Measurements from ENCODE around the gene KIF16B. TPM values are rescaled to one million over a fixed set of nuclear protein-coding genes. Genes with fewer than 3 reads are reported as not detected.
A peak's percentile ranks its signal among the peaks of the same experiment; 100 is the strongest.

Gene KIF16B
- total and polyA plus RNA-seq, 4 donors, result 5.9 to 20.3 (median 9.6) TPM

DNA sequence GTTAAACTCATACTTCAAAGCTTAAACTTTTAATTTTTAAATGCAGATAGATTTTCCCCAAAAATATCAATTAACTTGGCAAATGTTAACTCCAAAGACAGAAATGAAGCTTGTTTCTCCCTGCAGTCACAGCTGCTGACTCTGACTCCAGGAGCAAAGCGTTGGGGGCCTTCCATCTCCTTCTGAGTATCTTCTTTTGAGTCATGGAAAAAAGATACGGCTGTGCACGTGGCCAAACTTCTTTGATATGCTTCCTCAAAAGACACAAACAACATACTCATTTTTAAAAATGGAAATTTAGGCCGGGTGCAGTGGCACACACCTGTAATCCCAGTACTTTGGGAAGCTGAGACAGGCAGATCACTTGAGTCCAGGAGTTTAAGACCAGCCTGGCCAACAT is 28.3 kb downstream of the KIF16B start:
- H3K9me3 ChIP-seq (ENCODE audit: control insufficient read depth in 4 of 4, insufficient read depth in 3 of 4, low read length in 3 of 4), result no peaks in the 10 kb centered on the region
- no peak overlapping the region for H3K4me3 ChIP-seq
- no peaks in the 10 kb centered on the region for H3K27me3 ChIP-seq (ENCODE audit: control insufficient read depth in 3 of 3, insufficient read depth in 3 of 3, low read length in 2 of 3)
- ATAC-seq (ENCODE audit: insufficient read depth, low FRiP score), result no peak
- H3K4me1 ChIP-seq (ENCODE audit: control insufficient read depth in 5 of 5, insufficient read depth in 5 of 5, low read length in 5 of 5), result peaks cover 0 to 9% (median 0%) of the 10 kb centered on the region in 5 donors
- no peak overlapping the region for H3K27ac ChIP-seq (ENCODE audit: low read depth in 1 of 2, low read length in 1 of 2)
- WGBS, 2 donors, result 92 to 94% methylated on average over 4 of the region's 4 CpGs
- no peak for DNase-seq
- H3K9ac ChIP-seq (ENCODE audit: insufficient read depth in 1 of 2, low read length in 2 of 2), result no peak overlapping the region
- TF ChIP-seq, protein P1, sequence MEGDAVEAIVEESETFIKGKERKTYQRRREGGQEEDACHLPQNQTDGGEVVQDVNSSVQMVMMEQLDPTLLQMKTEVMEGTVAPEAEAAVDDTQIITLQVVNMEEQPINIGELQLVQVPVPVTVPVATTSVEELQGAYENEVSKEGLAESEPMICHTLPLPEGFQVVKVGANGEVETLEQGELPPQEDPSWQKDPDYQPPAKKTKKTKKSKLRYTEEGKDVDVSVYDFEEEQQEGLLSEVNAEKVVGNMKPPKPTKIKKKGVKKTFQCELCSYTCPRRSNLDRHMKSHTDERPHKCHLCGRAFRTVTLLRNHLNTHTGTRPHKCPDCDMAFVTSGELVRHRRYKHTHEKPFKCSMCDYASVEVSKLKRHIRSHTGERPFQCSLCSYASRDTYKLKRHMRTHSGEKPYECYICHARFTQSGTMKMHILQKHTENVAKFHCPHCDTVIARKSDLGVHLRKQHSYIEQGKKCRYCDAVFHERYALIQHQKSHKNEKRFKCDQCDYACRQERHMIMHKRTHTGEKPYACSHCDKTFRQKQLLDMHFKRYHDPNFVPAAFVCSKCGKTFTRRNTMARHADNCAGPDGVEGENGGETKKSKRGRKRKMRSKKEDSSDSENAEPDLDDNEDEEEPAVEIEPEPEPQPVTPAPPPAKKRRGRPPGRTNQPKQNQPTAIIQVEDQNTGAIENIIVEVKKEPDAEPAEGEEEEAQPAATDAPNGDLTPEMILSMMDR (IDR thresholded peaks at IDR 0.05; ENCODE audit: control extremely low read depth, extremely low read depth), result no peak
- H3K36me3 ChIP-seq (ENCODE audit: control insufficient read depth in 4 of 4, insufficient read depth in 4 of 4, low read length in 4 of 4), result no peaks in the 10 kb centered on the region

DNA sequence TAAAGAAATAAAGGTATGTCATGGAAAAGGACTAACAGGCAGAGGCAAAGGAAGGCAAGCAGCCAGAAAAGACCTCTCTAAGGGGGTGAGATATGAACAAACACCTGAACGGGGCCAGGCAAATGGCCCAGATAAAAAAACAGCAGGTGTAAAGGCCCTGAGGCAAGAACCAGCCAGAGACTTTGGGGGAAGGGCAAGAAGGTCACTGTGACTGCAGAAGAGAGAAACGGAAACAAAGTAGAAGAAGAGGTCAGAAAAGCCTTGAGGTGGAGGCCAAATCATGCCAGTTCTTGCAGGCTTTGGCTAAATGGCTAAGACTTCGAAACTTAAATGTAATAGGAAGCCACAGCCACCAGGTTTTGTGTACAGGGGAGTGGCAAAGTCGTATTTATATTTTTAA is 30.8 kb downstream of the KIF16B start:
- H3K9me3 ChIP-seq (ENCODE audit: control insufficient read depth in 4 of 4, insufficient read depth in 3 of 4, low read length in 3 of 4), result no peaks in the 10 kb centered on the region
- no peak overlapping the region for H3K4me3 ChIP-seq
- no peak overlapping the region for H3K9ac ChIP-seq (ENCODE audit: insufficient read depth in 1 of 2, low read length in 2 of 2)
- no peak overlapping the region for H3K27ac ChIP-seq (ENCODE audit: low read depth in 1 of 2, low read length in 1 of 2)
- H3K27me3 ChIP-seq (ENCODE audit: control insufficient read depth in 3 of 3, insufficient read depth in 3 of 3, low read length in 2 of 3), result no peaks in the 10 kb centered on the region
- no peaks in the 10 kb centered on the region for H3K36me3 ChIP-seq (ENCODE audit: control insufficient read depth in 4 of 4, insufficient read depth in 4 of 4, low read length in 4 of 4)
- H3K4me1 ChIP-seq (ENCODE audit: control insufficient read depth in 5 of 5, insufficient read depth in 5 of 5, low read length in 5 of 5), result peaks cover 0 to 9% (median 0%) of the 10 kb centered on the region in 5 donors
- no peak for ATAC-seq (ENCODE audit: insufficient read depth, low FRiP score)
- DNase-seq, result no peak
- TF ChIP-seq, protein P1 (IDR thresholded peaks at IDR 0.05; ENCODE audit: control extremely low read depth, extremely low read depth), result no peak
- WGBS, 2 donors, result 87 to 89% methylated on average over 4 of the region's 4 CpGs

DNA sequence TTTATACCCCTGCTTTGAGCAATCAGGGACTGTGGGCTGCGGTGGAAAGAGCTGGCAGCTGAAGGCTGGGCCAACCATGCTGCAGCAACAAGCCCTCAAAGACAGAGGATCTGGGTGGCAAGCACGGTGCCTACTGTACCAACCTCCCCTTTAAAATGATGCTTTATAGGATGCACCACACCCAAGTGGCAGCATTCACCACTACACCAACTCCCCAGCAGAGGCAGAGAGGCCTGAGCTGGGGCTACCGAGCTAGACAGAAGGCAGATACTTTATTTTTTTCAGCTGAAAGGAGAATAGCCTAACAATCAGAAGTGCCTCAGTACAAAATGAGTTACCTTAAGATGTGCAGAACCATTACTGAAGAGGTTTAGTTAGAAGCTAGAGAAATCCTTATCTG is 31.4 kb downstream of the KIF16B start:
- 93 to 97% methylated on average over 3 of the region's 3 CpGs for WGBS, 2 donors
- Histone ChIP-seq H3K4me1 (ENCODE audit: control insufficient read depth in 5 of 5, insufficient read depth in 5 of 5, low read length in 5 of 5) (peaks cover 0 to 9% (median 0%) of the 10 kb centered on the region in 5 donors), H3K4me3 (no peak overlapping the region), H3K27ac (ENCODE audit: low read depth in 1 of 2, low read length in 1 of 2) (no peak overlapping the region), H3K9ac (ENCODE audit: insufficient read depth in 1 of 2, low read length in 2 of 2) (no peak overlapping the region), H3K27me3 (ENCODE audit: control insufficient read depth in 3 of 3, insufficient read depth in 3 of 3, low read length in 2 of 3) (no peaks in the 10 kb centered on the region), H3K36me3 (ENCODE audit: control insufficient read depth in 4 of 4, insufficient read depth in 4 of 4, low read length in 4 of 4) (no peaks in the 10 kb centered on the region), H3K9me3 (ENCODE audit: control insufficient read depth in 4 of 4, insufficient read depth in 3 of 4, low read length in 3 of 4) (no peaks in the 10 kb centered on the region)
- TF ChIP-seq, protein P1 (IDR thresholded peaks at IDR 0.05; ENCODE audit: control extremely low read depth, extremely low read depth), result no peak
- DNase-seq (no peak), ATAC-seq (ENCODE audit: insufficient read depth, low FRiP score) (no peak)

DNA sequence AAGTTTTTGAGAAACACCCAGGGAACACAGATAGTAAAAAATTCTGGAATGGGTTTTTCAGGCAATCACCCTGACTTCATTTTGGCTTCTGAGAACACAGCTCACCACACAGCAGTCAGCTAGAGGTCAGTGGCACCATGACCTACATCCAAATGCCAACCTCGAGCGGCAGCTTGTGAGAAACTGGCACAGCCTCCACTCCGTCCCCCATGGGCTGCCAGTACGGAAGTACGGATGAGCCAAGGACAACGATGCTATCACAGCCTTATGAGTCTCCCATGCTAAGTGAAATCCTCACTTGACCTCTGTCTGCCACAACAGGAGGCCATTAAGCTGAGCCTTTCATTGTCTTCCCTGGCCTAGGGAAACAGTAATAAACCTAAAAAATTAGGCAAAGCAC is 32.0 kb downstream of the KIF16B start:
- Histone ChIP-seq H3K4me1 (ENCODE audit: control insufficient read depth in 5 of 5, insufficient read depth in 5 of 5, low read length in 5 of 5) (peaks cover 0 to 9% (median 0%) of the 10 kb centered on the region in 5 donors), H3K27ac (ENCODE audit: low read depth in 1 of 2, low read length in 1 of 2) (peak overlapping the region in 1 of 2 donors; percentile 27), H3K36me3 (ENCODE audit: control insufficient read depth in 4 of 4, insufficient read depth in 4 of 4, low read length in 4 of 4) (no peaks in the 10 kb centered on the region), H3K4me3 (no peak overlapping the region), H3K9me3 (ENCODE audit: control insufficient read depth in 4 of 4, insufficient read depth in 3 of 4, low read length in 3 of 4) (no peaks in the 10 kb centered on the region), H3K9ac (ENCODE audit: insufficient read depth in 1 of 2, low read length in 2 of 2) (no peak overlapping the region), H3K27me3 (ENCODE audit: control insufficient read depth in 3 of 3, insufficient read depth in 3 of 3, low read length in 2 of 3) (no peaks in the 10 kb centered on the region)
- TF ChIP-seq, protein P1 (IDR thresholded peaks at IDR 0.05; ENCODE audit: control extremely low read depth, extremely low read depth), result no peak
- 89 to 91% methylated on average over 6 of the region's 6 CpGs for WGBS, 2 donors
- ATAC-seq (ENCODE audit: insufficient read depth, low FRiP score) (no peak), DNase-seq (no peak)
